ENCODE results near the gene SNTB2. TPM values are rescaled to one million over a fixed set of nuclear protein-coding genes. Genes with fewer than 3 reads are reported as not detected.

SNTB2 gene
- total RNA-seq, 4 donors from 2014 or later, result 58.0 to 99.5 (median 96.7) TPM

DNA sequence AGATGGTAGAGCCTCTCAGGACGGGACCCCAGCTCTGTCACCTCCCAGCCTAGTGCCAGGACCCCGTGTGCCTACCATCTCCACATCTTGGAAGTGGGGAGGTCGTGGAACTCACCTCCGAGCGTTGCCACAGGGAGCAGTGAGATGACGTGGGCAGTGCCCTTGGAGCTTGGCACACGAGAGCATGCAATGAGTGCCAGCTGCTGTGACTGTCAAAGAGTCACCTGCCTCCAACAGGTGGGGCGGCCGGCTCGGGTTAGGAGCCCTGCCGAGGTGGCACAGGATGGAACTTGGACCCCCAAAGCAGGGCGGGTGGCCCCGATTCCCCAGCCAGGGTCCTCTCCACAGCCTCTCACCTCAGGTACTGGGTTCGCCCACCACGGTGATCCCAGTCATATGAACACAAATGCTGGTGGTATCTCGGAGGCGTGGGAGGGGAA, 129.7 kb downstream of the SNTB2 start:
- intact Hi-C loops (cut with DNase I), result no loop called here
- Histone ChIP-seq H3K9me3 (no peaks in the 10 kb centered on the region), H3K4me1 (peaks cover 10 to 14% of the 10 kb centered on the region in 2 donors), H3K27me3 (no peaks in the 10 kb centered on the region), H3K27ac (no peak overlapping the region), H3K4me3 (replicated peaks in 1 of 3) (no peak overlapping the region), H3K36me3 (peaks cover 50 to 59% of the 10 kb centered on the region in 2 donors)
- TF ChIP-seq POLR2A (IDR thresholded peaks at IDR 0.05), result no peak
- TF ChIP-seq, protein P1, sequence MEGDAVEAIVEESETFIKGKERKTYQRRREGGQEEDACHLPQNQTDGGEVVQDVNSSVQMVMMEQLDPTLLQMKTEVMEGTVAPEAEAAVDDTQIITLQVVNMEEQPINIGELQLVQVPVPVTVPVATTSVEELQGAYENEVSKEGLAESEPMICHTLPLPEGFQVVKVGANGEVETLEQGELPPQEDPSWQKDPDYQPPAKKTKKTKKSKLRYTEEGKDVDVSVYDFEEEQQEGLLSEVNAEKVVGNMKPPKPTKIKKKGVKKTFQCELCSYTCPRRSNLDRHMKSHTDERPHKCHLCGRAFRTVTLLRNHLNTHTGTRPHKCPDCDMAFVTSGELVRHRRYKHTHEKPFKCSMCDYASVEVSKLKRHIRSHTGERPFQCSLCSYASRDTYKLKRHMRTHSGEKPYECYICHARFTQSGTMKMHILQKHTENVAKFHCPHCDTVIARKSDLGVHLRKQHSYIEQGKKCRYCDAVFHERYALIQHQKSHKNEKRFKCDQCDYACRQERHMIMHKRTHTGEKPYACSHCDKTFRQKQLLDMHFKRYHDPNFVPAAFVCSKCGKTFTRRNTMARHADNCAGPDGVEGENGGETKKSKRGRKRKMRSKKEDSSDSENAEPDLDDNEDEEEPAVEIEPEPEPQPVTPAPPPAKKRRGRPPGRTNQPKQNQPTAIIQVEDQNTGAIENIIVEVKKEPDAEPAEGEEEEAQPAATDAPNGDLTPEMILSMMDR (IDR thresholded peaks at IDR 0.05), result no peak
- WGBS, 2 donors, result 98% methylated on average over 7 to 8 of the region's 17 CpGs
- DNase-seq, result no peak

- no peak overlapping the region for H3K27ac ChIP-seq
- no peaks in the 10 kb centered on the region for H3K27me3 ChIP-seq
- H3K4me1 ChIP-seq, result peaks cover 0 to 2% of the 10 kb centered on the region in 2 donors
- TF ChIP-seq, protein P1 (IDR thresholded peaks at IDR 0.05), result no peak
- TF ChIP-seq POLR2A (IDR thresholded peaks at IDR 0.05), result no peak
- 95 to 96% methylated on average over 28 of the region's 30 CpGs for WGBS, 2 donors
- intact Hi-C loops (cut with DNase I), result no loop called here
- H3K4me3 ChIP-seq (replicated peaks in 1 of 3), result no peak overlapping the region
- peaks cover 67 to 76% of the 10 kb centered on the region in 2 donors for H3K36me3 ChIP-seq
- no peak for DNase-seq
- H3K9me3 ChIP-seq, result no peaks in the 10 kb centered on the region
These were observed 131.4 kb downstream of the SNTB2 start for GRCh38 chr16:69318177-69318910.

GRCh38 chr16:69318911-69319289, 131.9 kb downstream of the SNTB2 start:
- no peaks in the 10 kb centered on the region for H3K9me3 ChIP-seq
- H3K4me3 ChIP-seq (replicated peaks in 1 of 3), result no peak overlapping the region
- no peak for TF ChIP-seq POLR2A (IDR thresholded peaks at IDR 0.05)
- WGBS, 2 donors, result 86 to 89% methylated on average over 7 to 9 of the region's 10 CpGs
- H3K27me3 ChIP-seq, result no peaks in the 10 kb centered on the region
- no peak overlapping the region for H3K27ac ChIP-seq
- DNase-seq, result no peak
- peaks cover 73 to 80% of the 10 kb centered on the region in 2 donors for H3K36me3 ChIP-seq
- H3K4me1 ChIP-seq, result peaks cover 0 to 3% of the 10 kb centered on the region in 2 donors
- intact Hi-C loops (cut with DNase I), result no loop called here

GRCh38 chr16:69319381-69319780, 132.4 kb downstream of the SNTB2 start:
- H3K27ac ChIP-seq, result no peak overlapping the region
- no peaks in the 10 kb centered on the region for H3K9me3 ChIP-seq
- DNase-seq, result no peak

DNA sequence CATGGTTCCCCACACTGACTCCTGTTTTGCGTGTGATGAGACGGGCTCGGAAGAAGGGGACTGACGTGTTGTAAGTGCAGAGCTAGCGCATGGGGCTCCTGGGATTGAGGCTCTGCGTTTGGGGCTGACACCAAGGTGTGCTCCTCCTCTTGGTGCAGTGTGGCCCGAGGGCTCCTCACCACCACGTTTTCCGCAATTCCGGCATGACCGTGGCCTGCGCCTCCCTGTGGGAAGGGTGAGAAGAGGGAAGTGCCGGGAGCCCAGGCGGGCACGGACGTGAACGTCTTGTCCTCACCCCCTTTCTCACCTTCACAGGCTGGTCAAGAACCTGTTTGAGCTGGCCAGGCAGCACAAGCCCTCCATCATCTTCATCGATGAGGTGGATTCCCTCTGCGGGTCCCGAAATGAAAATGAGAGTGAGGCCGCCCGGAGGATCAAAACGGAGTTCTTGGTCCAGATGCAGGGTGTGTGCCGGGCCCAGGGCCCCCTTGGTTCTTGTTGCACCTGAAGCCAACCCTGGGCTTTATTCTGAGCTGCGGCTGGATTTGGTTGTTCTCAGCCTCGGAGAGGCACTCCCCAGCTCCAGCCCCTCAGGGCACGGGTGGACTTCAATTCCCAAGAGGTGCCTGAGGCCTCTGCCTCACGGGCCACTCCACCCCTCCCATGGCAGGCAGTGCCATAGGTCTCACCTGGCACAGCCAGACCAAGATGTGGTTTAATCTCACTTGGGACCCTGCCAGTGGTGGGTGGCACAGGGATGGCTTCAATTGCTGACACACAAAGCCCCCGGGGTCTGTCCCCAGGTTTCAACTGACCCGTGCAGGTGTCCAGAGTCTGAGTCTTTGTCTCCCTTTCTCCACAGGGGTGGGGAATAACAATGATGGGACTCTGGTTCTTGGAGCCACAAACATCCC, 133.1 kb downstream of the SNTB2 start:
- H3K36me3 ChIP-seq, result peaks cover 79 to 80% of the 10 kb centered on the region in 2 donors
- DNase-seq, result no peak
- TF ChIP-seq POLR2A (IDR thresholded peaks at IDR 0.05), result no peak
- TF ChIP-seq, protein P1 (IDR thresholded peaks at IDR 0.05), result no peak

More at GRCh38 chr16:69319381-69319780, 132.4 kb downstream of the SNTB2 start:
- Histone ChIP-seq H3K4me3 (replicated peaks in 1 of 3) (no peak overlapping the region), H3K4me1 (peaks cover 0 to 7% of the 10 kb centered on the region in 2 donors), H3K27me3 (no peaks in the 10 kb centered on the region), H3K36me3 (peaks cover 73 to 82% of the 10 kb centered on the region in 2 donors)
- 91 to 93% methylated on average over 9 of the region's 9 CpGs for WGBS, 2 donors
- intact Hi-C loops (cut with DNase I), result no loop called here
- TF ChIP-seq POLR2A (IDR thresholded peaks at IDR 0.05), result no peak
- TF ChIP-seq, protein P1 (IDR thresholded peaks at IDR 0.05), result no peak

More for the DNA sequence above, 133.1 kb downstream of the SNTB2 start:
- Histone ChIP-seq H3K4me1 (peaks cover 0 to 14% of the 10 kb centered on the region in 2 donors), H3K4me3 (replicated peaks in 1 of 3) (no peak overlapping the region), H3K9me3 (no peaks in the 10 kb centered on the region), H3K27me3 (no peaks in the 10 kb centered on the region), H3K27ac (no peak overlapping the region)
- intact Hi-C loops (cut with DNase I), result no loop called here
- WGBS, 2 donors, result 95% methylated on average over 23 to 27 of the region's 30 CpGs
